Upper lobe of left lung (tissue), 4 donors: ENCODE results near the gene TRIM74.

Source experiments
- POLR2A ChIP-seq, 4 donors: fragments of 450-650 bp; IDR thresholded peaks; one replicate each; pipeline ENCODE4 v1.5.1; 2016 to 2017; ENCODE audit warnings: antibody characterized with exemption in 4 of 4, mild to moderate bottlenecking in 2 of 4
- TF ChIP-seq, protein P1 (sequence below), 6 experiments: fragments of 450-650 bp in 4 of 6; fragments of 200-600 bp in 2 of 6; sonication (generic) in 2 of 6; IDR thresholded peaks; one replicate each; pipeline ENCODE4 v1.5.1; 2016 to 2019; ENCODE audit warnings: antibody characterized with exemption in 6 of 6

DNA sequence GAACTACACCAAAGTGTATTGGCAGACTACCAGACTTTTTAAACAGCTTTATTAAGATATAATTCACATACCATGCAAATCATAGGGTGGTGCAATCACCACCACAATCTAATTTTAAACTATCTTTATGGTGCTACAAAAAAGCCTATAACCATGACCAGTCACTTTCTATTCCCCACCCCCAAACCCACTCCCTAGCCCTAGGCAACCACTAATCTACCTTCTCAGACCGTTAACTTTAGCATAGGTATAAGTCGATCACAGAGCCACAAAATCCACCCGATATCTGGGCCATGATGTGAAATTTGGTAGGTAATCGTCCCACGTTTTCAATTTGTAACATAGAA, 44.9 kb downstream of the TRIM74 start:
- no peak for TF ChIP-seq POLR2A (IDR thresholded peaks at IDR 0.05)
- TF ChIP-seq, protein P1, sequence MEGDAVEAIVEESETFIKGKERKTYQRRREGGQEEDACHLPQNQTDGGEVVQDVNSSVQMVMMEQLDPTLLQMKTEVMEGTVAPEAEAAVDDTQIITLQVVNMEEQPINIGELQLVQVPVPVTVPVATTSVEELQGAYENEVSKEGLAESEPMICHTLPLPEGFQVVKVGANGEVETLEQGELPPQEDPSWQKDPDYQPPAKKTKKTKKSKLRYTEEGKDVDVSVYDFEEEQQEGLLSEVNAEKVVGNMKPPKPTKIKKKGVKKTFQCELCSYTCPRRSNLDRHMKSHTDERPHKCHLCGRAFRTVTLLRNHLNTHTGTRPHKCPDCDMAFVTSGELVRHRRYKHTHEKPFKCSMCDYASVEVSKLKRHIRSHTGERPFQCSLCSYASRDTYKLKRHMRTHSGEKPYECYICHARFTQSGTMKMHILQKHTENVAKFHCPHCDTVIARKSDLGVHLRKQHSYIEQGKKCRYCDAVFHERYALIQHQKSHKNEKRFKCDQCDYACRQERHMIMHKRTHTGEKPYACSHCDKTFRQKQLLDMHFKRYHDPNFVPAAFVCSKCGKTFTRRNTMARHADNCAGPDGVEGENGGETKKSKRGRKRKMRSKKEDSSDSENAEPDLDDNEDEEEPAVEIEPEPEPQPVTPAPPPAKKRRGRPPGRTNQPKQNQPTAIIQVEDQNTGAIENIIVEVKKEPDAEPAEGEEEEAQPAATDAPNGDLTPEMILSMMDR (IDR thresholded peaks at IDR 0.05) = no peak
